WTC11 (cell line): Measurements from ENCODE around the gene CCDC28A. TPM values are rescaled to one million over a fixed set of nuclear protein-coding genes. Genes with fewer than 3 reads are reported as not detected.

Source experiments
- ATAC-seq: fragments of 200-7000 bp; cut with Tn5 transposase; 2 replicates; pipeline ENCODE4 v1.10.0; 2021; ENCODE audit warnings: mild to moderate bottlenecking, moderate library complexity
- CTCF ChIA-PET: fragments of 300-600 bp; sonication (Branson Sonifier 250); formaldehyde crosslinking; loops from one replicate; lab custom pipeline; 2021; ENCODE audit warnings: antibody characterized with exemption; lab: Charles Lee
- POLR2A ChIA-PET: fragments of 350-600 bp; sonication (Branson Sonifier 250); formaldehyde crosslinking; loops from one replicate; lab custom pipeline; 2021; ENCODE audit warnings: antibody characterized with exemption; lab: Charles Lee
- DNase-seq: peaks from one replicate; pipeline ENCODE4 v3.0.0; 2021; ENCODE audit warnings: low spot score
- H3K27ac Mint-ChIP-seq: 2 replicates; pipeline ENCODE4 v1.8.0; 2021; ENCODE audit warnings: mixed read lengths
- H3K27me3 Mint-ChIP-seq: 2 replicates; pipeline ENCODE4 v1.8.0; 2021; ENCODE audit warnings: low read depth, mild to moderate bottlenecking, moderate library complexity, mixed read lengths
- H3K36me3 Mint-ChIP-seq: 2 replicates; pipeline ENCODE4 v1.8.0; 2021; ENCODE audit warnings: mixed read lengths
- H3K4me1 Mint-ChIP-seq: 2 replicates; pipeline ENCODE4 v1.8.0; 2022; ENCODE audit warnings: mixed read lengths
- H3K4me3 Mint-ChIP-seq: 2 replicates; pipeline ENCODE4 v1.8.0; 2021; ENCODE audit warnings: mild to moderate bottlenecking, moderate library complexity, mixed read lengths
- H3K9me3 Mint-ChIP-seq: 2 replicates; pipeline ENCODE4 v1.8.0; 2021; ENCODE audit warnings: mixed read lengths
- EMX1 ChIP-seq: fragments of 250-450 bp; sonication (Bioruptor Pico); IDR thresholded peaks from 2 replicates; pipeline ENCODE4 v1.8.0; 2021; ENCODE audit warnings: mild to moderate bottlenecking
- ESRRA ChIP-seq: sonication (generic); formaldehyde crosslinking; IDR thresholded peaks from 2 replicates; pipeline ENCODE4 v1.8.1; 2022; ENCODE audit warnings: mild to moderate bottlenecking, missing genetic modification reagents, borderline replicate concordance
- GRHL2 ChIP-seq: fragments of 250-450 bp; sonication (Bioruptor Pico); IDR thresholded peaks from 2 replicates; pipeline ENCODE4 v1.8.0; 2022; ENCODE audit warnings: mild to moderate bottlenecking, moderate library complexity; ENCODE audit not compliant: insufficient replicate concordance, severe bottlenecking
- MYBL2 ChIP-seq: sonication (generic); formaldehyde crosslinking; IDR thresholded peaks from 2 replicates; pipeline ENCODE4 v1.8.1; 2023; ENCODE audit warnings: mild to moderate bottlenecking, moderate library complexity, missing genetic modification reagents
- NFATC4 ChIP-seq: fragments of 250-450 bp; sonication (Bioruptor Pico); IDR thresholded peaks from 2 replicates; pipeline ENCODE4 v1.9.0; 2021; ENCODE audit warnings: mild to moderate bottlenecking
- NFYB ChIP-seq: sonication (generic); formaldehyde crosslinking; conservative IDR thresholded peaks from 2 replicates; pipeline ENCODE4 v1.8.0; 2022; ENCODE audit warnings: low read depth, missing genetic modification reagents
- NR2C2 ChIP-seq: sonication (generic); formaldehyde crosslinking; IDR thresholded peaks from 2 replicates; pipeline ENCODE4 v1.8.0; 2022; ENCODE audit warnings: mild to moderate bottlenecking, missing genetic modification reagents
- ZBTB21 ChIP-seq: sonication (generic); formaldehyde crosslinking; IDR thresholded peaks from 2 replicates; pipeline ENCODE4 v1.8.1; 2023; ENCODE audit warnings: mild to moderate bottlenecking, missing genetic modification reagents, borderline replicate concordance
- total RNA-seq: library from RNA; stranded (reverse); gene quantifications from 3 replicates; pipeline ENCODE4 v1.2.3, GENCODE V29; 2021
- TF ChIP-seq, protein P1 (sequence below): sonication (generic); formaldehyde crosslinking; IDR thresholded peaks from 2 replicates; pipeline ENCODE4 v1.8.1; 2023; ENCODE audit warnings: mild to moderate bottlenecking, missing genetic modification reagents, moderate library complexity
- TF ChIP-seq, protein P2 (sequence below): sonication (generic); formaldehyde crosslinking; IDR thresholded peaks from 2 replicates; pipeline ENCODE4 v1.8.1; 2022; ENCODE audit warnings: missing genetic modification reagents, borderline replicate concordance
- TF ChIP-seq, protein P3 (sequence below): sonication (generic); formaldehyde crosslinking; conservative IDR thresholded peaks from 2 replicates; pipeline ENCODE4 v1.8.1; 2022; ENCODE audit warnings: mild to moderate bottlenecking, missing genetic modification reagents
- TF ChIP-seq, protein P4 (sequence below): sonication (generic); formaldehyde crosslinking; IDR thresholded peaks from 2 replicates; pipeline ENCODE4 v1.8.1; 2022; ENCODE audit warnings: low read depth, missing genetic modification reagents, borderline replicate concordance
- TF ChIP-seq, protein P5 (sequence below): fragments of 250-450 bp; sonication (Bioruptor Pico); IDR thresholded peaks from 2 replicates; pipeline ENCODE4 v2.1.2; 2022; ENCODE audit warnings: mild to moderate bottlenecking, moderate library complexity
- TF ChIP-seq, protein P6 (sequence below): sonication (generic); formaldehyde crosslinking; conservative IDR thresholded peaks from 2 replicates; pipeline ENCODE4 v1.8.1; 2023; ENCODE audit warnings: mild to moderate bottlenecking, low read depth, missing genetic modification reagents, moderate library complexity
- TF ChIP-seq, protein P7 (sequence below): fragments of 250-450 bp; sonication (Bioruptor Pico); IDR thresholded peaks from 2 replicates; pipeline ENCODE4 v1.9.0; 2021; ENCODE audit warnings: mild to moderate bottlenecking
- TF ChIP-seq, protein P8 (sequence below): sonication (generic); formaldehyde crosslinking; IDR thresholded peaks from 2 replicates; pipeline ENCODE4 v1.8.1; 2023; ENCODE audit warnings: mild to moderate bottlenecking, missing genetic modification reagents, borderline replicate concordance

CCDC28A gene
- total RNA-seq, 1 experiment from 2014 or later: 8.7 TPM

DNA sequence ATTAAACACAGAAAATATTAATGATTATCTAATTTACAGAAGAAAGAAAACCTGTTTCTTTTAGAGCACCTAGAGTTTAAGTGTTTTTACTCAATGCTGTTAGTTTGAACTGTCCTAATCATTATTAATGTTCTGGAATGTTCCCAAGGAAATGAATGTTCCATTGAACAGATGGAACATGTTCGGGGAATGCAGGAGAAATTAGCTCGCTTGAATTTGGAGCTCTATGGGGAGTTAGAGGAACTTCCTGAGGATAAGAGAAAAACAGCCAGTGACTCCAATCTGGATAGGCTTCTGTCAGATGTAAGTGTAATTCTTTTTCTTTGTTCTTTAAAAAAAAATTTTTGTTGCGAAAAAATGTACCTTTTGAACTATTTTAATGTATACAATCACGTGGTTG lies 11.5 kb downstream of the CCDC28A start:
- Mint-ChIP-seq H3K36me3 (no peaks in the 10 kb centered on the region), H3K27me3 (no peaks in the 10 kb centered on the region), H3K4me1 (no peaks in the 10 kb centered on the region), H3K4me3 (no peak overlapping the region), H3K9me3 (no peaks in the 10 kb centered on the region), H3K27ac (no peak overlapping the region)
- TF ChIP-seq NFYB (CRISPR knock-in tag): no peak
- DNase-seq: no peak
- CTCF ChIA-PET: no interaction called here
- no peak for ATAC-seq
- POLR2A ChIA-PET: no interaction called here

DNA sequence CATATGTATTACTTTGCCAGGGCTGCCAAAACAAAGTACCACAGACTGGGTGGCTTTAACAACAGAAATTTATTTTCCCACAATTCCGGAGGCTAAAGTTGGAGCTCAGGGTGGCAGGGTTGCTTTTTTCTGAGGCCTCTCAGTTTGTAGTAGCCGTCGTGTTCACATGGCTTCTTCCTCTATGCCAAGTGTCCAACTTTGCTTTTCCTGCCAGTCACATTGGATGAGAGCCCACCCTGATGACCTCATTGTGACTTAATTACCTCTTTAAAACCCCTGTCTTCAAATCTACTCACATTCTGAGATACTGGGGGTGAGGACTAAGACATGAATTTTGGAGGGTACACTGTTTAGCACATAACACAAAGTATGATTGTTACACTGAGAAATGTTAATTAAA lies 12.4 kb downstream of the CCDC28A start:
- TF ChIP-seq GRHL2 (CRISPR knock-in tag): no peak
- TF ChIP-seq, protein P1, sequence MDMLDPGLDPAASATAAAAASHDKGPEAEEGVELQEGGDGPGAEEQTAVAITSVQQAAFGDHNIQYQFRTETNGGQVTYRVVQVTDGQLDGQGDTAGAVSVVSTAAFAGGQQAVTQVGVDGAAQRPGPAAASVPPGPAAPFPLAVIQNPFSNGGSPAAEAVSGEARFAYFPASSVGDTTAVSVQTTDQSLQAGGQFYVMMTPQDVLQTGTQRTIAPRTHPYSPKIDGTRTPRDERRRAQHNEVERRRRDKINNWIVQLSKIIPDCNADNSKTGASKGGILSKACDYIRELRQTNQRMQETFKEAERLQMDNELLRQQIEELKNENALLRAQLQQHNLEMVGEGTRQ (CRISPR knock-in tag): no peak
- TF ChIP-seq, protein P2, sequence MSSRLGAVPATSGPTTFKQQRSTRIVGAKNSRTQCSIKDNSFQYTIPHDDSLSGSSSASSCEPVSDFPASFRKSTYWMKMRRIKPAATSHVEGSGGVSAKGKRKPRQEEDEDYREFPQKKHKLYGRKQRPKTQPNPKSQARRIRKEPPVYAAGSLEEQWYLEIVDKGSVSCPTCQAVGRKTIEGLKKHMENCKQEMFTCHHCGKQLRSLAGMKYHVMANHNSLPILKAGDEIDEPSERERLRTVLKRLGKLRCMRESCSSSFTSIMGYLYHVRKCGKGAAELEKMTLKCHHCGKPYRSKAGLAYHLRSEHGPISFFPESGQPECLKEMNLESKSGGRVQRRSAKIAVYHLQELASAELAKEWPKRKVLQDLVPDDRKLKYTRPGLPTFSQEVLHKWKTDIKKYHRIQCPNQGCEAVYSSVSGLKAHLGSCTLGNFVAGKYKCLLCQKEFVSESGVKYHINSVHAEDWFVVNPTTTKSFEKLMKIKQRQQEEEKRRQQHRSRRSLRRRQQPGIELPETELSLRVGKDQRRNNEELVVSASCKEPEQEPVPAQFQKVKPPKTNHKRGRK (CRISPR knock-in tag): no peak
- TF ChIP-seq, protein P3, sequence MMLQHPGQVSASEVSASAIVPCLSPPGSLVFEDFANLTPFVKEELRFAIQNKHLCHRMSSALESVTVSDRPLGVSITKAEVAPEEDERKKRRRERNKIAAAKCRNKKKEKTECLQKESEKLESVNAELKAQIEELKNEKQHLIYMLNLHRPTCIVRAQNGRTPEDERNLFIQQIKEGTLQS: no peak
- no peak for TF ChIP-seq EMX1
- TF ChIP-seq, protein P4, sequence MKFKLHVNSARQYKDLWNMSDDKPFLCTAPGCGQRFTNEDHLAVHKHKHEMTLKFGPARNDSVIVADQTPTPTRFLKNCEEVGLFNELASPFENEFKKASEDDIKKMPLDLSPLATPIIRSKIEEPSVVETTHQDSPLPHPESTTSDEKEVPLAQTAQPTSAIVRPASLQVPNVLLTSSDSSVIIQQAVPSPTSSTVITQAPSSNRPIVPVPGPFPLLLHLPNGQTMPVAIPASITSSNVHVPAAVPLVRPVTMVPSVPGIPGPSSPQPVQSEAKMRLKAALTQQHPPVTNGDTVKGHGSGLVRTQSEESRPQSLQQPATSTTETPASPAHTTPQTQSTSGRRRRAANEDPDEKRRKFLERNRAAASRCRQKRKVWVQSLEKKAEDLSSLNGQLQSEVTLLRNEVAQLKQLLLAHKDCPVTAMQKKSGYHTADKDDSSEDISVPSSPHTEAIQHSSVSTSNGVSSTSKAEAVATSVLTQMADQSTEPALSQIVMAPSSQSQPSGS: no peak
- ATAC-seq (no peak), DNase-seq (no peak)
- no peak overlapping the region for H3K4me3 Mint-ChIP-seq
- H3K27me3 Mint-ChIP-seq: no peaks in the 10 kb centered on the region
- H3K9me3 Mint-ChIP-seq: no peaks in the 10 kb centered on the region
- CTCF ChIA-PET: interaction anchor here (1.1 kb wide), 1 partner anchor 578 kb away, joined by 3 read pairs; no protein-coding TSS in a partner anchor
- no peaks in the 10 kb centered on the region for H3K4me1 Mint-ChIP-seq
- POLR2A ChIA-PET: no interaction called here
- H3K27ac Mint-ChIP-seq: no peak overlapping the region
- H3K36me3 Mint-ChIP-seq: no peaks in the 10 kb centered on the region

DNA sequence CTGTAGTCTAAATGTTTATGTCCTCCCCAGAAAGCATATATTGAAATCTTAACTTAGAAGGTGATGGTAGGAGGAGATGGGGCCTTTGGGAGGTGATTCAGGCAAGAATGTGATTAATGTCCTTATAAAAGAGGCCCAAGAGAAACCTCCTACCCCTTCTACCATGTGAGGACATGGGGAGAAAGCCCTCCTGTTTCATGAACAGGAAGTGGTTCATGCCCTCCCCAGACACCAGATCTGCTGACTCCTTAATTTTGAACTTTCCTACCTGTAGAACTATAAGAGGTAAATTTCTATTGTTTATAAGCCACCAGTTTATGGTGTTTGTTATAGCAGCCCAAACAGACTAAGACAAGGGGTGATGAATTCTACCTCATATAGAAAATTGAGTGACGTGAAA lies 13.6 kb downstream of the CCDC28A start:
- no peaks in the 10 kb centered on the region for H3K9me3 Mint-ChIP-seq
- POLR2A ChIA-PET: no interaction called here
- H3K36me3 Mint-ChIP-seq: no peaks in the 10 kb centered on the region
- H3K4me1 Mint-ChIP-seq: no peaks in the 10 kb centered on the region
- no peak for DNase-seq
- CTCF ChIA-PET: interaction anchor here (0.6 kb wide), 1 partner anchor 107 kb away, joined by 3 read pairs; no protein-coding TSS in a partner anchor
- H3K27ac Mint-ChIP-seq: no peak overlapping the region
- no peak for ATAC-seq
- no peak overlapping the region for H3K4me3 Mint-ChIP-seq
- no peaks in the 10 kb centered on the region for H3K27me3 Mint-ChIP-seq
- TF ChIP-seq NR2C2 (CRISPR knock-in tag) (no peak), MYBL2 (CRISPR knock-in tag) (no peak), ZBTB21 (CRISPR knock-in tag) (no peak), ESRRA (CRISPR knock-in tag) (no peak), NFATC4 (CRISPR knock-in tag) (no peak)
- TF ChIP-seq, protein P5, sequence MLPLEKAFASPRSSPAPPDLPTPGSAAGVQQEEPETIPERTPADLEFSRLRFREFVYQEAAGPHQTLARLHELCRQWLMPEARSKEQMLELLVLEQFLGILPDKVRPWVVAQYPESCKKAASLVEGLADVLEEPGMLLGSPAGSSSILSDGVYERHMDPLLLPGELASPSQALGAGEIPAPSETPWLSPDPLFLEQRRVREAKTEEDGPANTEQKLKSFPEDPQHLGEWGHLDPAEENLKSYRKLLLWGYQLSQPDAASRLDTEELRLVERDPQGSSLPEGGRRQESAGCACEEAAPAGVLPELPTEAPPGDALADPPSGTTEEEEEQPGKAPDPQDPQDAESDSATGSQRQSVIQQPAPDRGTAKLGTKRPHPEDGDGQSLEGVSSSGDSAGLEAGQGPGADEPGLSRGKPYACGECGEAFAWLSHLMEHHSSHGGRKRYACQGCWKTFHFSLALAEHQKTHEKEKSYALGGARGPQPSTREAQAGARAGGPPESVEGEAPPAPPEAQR (CRISPR knock-in tag): no peak
- TF ChIP-seq, protein P6, sequence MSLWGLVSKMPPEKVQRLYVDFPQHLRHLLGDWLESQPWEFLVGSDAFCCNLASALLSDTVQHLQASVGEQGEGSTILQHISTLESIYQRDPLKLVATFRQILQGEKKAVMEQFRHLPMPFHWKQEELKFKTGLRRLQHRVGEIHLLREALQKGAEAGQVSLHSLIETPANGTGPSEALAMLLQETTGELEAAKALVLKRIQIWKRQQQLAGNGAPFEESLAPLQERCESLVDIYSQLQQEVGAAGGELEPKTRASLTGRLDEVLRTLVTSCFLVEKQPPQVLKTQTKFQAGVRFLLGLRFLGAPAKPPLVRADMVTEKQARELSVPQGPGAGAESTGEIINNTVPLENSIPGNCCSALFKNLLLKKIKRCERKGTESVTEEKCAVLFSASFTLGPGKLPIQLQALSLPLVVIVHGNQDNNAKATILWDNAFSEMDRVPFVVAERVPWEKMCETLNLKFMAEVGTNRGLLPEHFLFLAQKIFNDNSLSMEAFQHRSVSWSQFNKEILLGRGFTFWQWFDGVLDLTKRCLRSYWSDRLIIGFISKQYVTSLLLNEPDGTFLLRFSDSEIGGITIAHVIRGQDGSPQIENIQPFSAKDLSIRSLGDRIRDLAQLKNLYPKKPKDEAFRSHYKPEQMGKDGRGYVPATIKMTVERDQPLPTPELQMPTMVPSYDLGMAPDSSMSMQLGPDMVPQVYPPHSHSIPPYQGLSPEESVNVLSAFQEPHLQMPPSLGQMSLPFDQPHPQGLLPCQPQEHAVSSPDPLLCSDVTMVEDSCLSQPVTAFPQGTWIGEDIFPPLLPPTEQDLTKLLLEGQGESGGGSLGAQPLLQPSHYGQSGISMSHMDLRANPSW (CRISPR knock-in tag): no peak
- TF ChIP-seq, protein P7, sequence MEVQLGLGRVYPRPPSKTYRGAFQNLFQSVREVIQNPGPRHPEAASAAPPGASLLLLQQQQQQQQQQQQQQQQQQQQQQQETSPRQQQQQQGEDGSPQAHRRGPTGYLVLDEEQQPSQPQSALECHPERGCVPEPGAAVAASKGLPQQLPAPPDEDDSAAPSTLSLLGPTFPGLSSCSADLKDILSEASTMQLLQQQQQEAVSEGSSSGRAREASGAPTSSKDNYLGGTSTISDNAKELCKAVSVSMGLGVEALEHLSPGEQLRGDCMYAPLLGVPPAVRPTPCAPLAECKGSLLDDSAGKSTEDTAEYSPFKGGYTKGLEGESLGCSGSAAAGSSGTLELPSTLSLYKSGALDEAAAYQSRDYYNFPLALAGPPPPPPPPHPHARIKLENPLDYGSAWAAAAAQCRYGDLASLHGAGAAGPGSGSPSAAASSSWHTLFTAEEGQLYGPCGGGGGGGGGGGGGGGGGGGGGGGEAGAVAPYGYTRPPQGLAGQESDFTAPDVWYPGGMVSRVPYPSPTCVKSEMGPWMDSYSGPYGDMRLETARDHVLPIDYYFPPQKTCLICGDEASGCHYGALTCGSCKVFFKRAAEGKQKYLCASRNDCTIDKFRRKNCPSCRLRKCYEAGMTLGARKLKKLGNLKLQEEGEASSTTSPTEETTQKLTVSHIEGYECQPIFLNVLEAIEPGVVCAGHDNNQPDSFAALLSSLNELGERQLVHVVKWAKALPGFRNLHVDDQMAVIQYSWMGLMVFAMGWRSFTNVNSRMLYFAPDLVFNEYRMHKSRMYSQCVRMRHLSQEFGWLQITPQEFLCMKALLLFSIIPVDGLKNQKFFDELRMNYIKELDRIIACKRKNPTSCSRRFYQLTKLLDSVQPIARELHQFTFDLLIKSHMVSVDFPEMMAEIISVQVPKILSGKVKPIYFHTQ (CRISPR knock-in tag): no peak
- TF ChIP-seq, protein P8, sequence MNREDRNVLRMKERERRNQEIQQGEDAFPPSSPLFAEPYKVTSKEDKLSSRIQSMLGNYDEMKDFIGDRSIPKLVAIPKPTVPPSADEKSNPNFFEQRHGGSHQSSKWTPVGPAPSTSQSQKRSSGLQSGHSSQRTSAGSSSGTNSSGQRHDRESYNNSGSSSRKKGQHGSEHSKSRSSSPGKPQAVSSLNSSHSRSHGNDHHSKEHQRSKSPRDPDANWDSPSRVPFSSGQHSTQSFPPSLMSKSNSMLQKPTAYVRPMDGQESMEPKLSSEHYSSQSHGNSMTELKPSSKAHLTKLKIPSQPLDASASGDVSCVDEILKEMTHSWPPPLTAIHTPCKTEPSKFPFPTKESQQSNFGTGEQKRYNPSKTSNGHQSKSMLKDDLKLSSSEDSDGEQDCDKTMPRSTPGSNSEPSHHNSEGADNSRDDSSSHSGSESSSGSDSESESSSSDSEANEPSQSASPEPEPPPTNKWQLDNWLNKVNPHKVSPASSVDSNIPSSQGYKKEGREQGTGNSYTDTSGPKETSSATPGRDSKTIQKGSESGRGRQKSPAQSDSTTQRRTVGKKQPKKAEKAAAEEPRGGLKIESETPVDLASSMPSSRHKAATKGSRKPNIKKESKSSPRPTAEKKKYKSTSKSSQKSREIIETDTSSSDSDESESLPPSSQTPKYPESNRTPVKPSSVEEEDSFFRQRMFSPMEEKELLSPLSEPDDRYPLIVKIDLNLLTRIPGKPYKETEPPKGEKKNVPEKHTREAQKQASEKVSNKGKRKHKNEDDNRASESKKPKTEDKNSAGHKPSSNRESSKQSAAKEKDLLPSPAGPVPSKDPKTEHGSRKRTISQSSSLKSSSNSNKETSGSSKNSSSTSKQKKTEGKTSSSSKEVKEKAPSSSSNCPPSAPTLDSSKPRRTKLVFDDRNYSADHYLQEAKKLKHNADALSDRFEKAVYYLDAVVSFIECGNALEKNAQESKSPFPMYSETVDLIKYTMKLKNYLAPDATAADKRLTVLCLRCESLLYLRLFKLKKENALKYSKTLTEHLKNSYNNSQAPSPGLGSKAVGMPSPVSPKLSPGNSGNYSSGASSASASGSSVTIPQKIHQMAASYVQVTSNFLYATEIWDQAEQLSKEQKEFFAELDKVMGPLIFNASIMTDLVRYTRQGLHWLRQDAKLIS (CRISPR knock-in tag): no peak
